GM23248 (cell line): Measurements from ENCODE around the gene MINDY4. TPM values are rescaled to one million over a fixed set of nuclear protein-coding genes. Genes with fewer than 3 reads are reported as not detected.

ENCODE experiments used
- DNase-seq: peaks from one replicate; pipeline ENCODE4 v3.0.0-alpha.2; 2015
- H2AFZ ChIP-seq: fragments of 200-600 bp; sonication (generic); 2 replicates; pipeline ENCODE4 v1.6.1; 2016; ENCODE audit warnings: antibody characterized with exemption
- H3F3A ChIP-seq: fragments of 200-600 bp; sonication (generic); 2 replicates; pipeline ENCODE4 v1.6.1; 2016; ENCODE audit warnings: mild to moderate bottlenecking, antibody characterized with exemption, mixed run types; ENCODE audit not compliant: insufficient read depth
- H3K27ac ChIP-seq: fragments of 200-600 bp; sonication (generic); 2 replicates; pipeline ENCODE4 v1.5.1; 2016; ENCODE audit warnings: mild to moderate bottlenecking
- H3K27me3 ChIP-seq: fragments of 200-600 bp; sonication (generic); replicated peaks from 2 replicates; pipeline ENCODE4 v1.6.1; 2016; ENCODE audit warnings: mild to moderate bottlenecking; ENCODE audit not compliant: insufficient read depth
- H3K36me3 ChIP-seq: fragments of 200-600 bp; sonication (generic); 2 replicates; pipeline ENCODE4 v1.6.1; 2016; ENCODE audit warnings: low read depth, mild to moderate bottlenecking
- H3K4me1 ChIP-seq: fragments of 200-600 bp; sonication (generic); 2 replicates; pipeline ENCODE4 v1.6.1; 2016; ENCODE audit warnings: mild to moderate bottlenecking; ENCODE audit not compliant: insufficient read depth
- H3K4me2 ChIP-seq: fragments of 200-600 bp; sonication (generic); one replicate; pipeline ENCODE4 v1.6.1; 2016; ENCODE audit warnings: mild to moderate bottlenecking; ENCODE audit not compliant: unreplicated experiment
- H3K4me3 ChIP-seq: fragments of 200-600 bp; sonication (generic); 2 replicates; pipeline ENCODE4 v1.5.1; 2016; ENCODE audit warnings: mild to moderate bottlenecking
- H3K79me2 ChIP-seq: fragments of 200-600 bp; sonication (generic); 2 replicates; pipeline ENCODE4 v1.6.1; 2016; ENCODE audit warnings: mild to moderate bottlenecking; ENCODE audit not compliant: insufficient read depth
- H3K9ac ChIP-seq: fragments of 200-600 bp; sonication (generic); 2 replicates; pipeline ENCODE4 v1.6.1; 2016; ENCODE audit warnings: mild to moderate bottlenecking
- H3K9me2 ChIP-seq: fragments of 200-600 bp; sonication (generic); 2 replicates; pipeline ENCODE4 v1.6.1; 2016; ENCODE audit warnings: mixed run types, mild to moderate bottlenecking, moderate library complexity; ENCODE audit not compliant: insufficient read depth
- H3K9me3 ChIP-seq: fragments of 200-600 bp; sonication (generic); one replicate; pipeline ENCODE4 v1.6.1; 2017; ENCODE audit warnings: low read depth
- H4K20me1 ChIP-seq: fragments of 200-600 bp; sonication (generic); 2 replicates; pipeline ENCODE4 v1.6.0; 2016; ENCODE audit not compliant: insufficient read depth
- EZH2 ChIP-seq: fragments of 200-600 bp; sonication (generic); IDR thresholded peaks from 2 replicates; pipeline ENCODE4 v1.6.1; 2018; ENCODE audit warnings: antibody characterized with exemption, mild to moderate bottlenecking; ENCODE audit not compliant: insufficient read depth, poor library complexity, severe bottlenecking
- EZH2phosphoT487 ChIP-seq: fragments of 200-600 bp; sonication (generic); IDR thresholded peaks from 2 replicates; pipeline ENCODE4 v1.6.1; 2018; ENCODE audit warnings: antibody characterized with exemption, moderate library complexity, mild to moderate bottlenecking, low read depth; ENCODE audit not compliant: insufficient read depth
- WGBS, 2 experiments: methylation state at CpG; one replicate each; pipeline ENCODE4 v1.1.6; 2015 to 2017; ENCODE audit warnings: low lambda C conversion rate in 2 of 2, low coverage in 1 of 2; ENCODE audit errors: missing lambda C conversion rate in 2 of 2; 5-methylcytosine and 5-hydroxymethylcytosine counted together
- in situ Hi-C: fragments of 300-500 bp; cut with MboI; formaldehyde crosslinking; loops from 2 replicates; pipeline ENCODE4 v1.15.0; 2020
- polyA plus RNA-seq: library from polyadenylated mRNA; unstranded; fragments of >200 nt; fragmentation: Nextera tagmentation; extraction: Ambion mirVana; gene quantifications from 2 replicates; pipeline ENCODE4 v1.2.1, GENCODE V29; 2016
- total RNA-seq: library from RNA; depleted of rRNA; stranded (reverse); fragments of >200 nt; shearing (Covaris generic); gene quantifications from 2 replicates; pipeline ENCODE4 v1.2.3, GENCODE V29; 2014

MINDY4 gene
- total and polyA plus RNA-seq, 2 experiments from 2014 or later: 2.5 to 3.5 TPM

GRCh38 chr7:30797176-30798040 is 26.2 kb downstream of the MINDY4 start:
- Histone ChIP-seq H3F3A (peaks cover 45% of the 10 kb centered on the region), H3K9me3 (no peaks in the 10 kb centered on the region), H3K9ac (no peak overlapping the region), H4K20me1 (no peaks in the 10 kb centered on the region), H2AFZ (no peak overlapping the region), H3K27me3 (no peaks in the 10 kb centered on the region), H3K4me2 (peak overlapping the region; percentile 30), H3K79me2 (no peaks in the 10 kb centered on the region), H3K4me1 (peaks cover 52% of the 10 kb centered on the region), H3K27ac (no peak overlapping the region), H3K36me3 (no peaks in the 10 kb centered on the region), H3K9me2 (no peaks in the 10 kb centered on the region), H3K4me3 (no peak overlapping the region)
- TF ChIP-seq EZH2: no peak
- in situ Hi-C loops: loop anchor here (5.0 kb wide), 1 partner anchor 50 kb away; no protein-coding TSS in a partner anchor
- DNase-seq: no peak
- WGBS, 2 experiments: 88 to 89% methylated on average over 8 of the region's 8 CpGs

GRCh38 chr7:30799206-30799975 is 28.2 kb downstream of the MINDY4 start:
- Histone ChIP-seq H3K27ac (peak overlapping the region; percentile 49), H3K36me3 (no peaks in the 10 kb centered on the region), H3K9me3 (no peaks in the 10 kb centered on the region), H4K20me1 (no peaks in the 10 kb centered on the region), H3F3A (peaks cover 58% of the 10 kb centered on the region), H3K4me1 (peaks cover 61% of the 10 kb centered on the region), H2AFZ (no peak overlapping the region), H3K79me2 (no peaks in the 10 kb centered on the region), H3K9me2 (no peaks in the 10 kb centered on the region), H3K4me3 (no peak overlapping the region), H3K4me2 (peak overlapping the region; percentile 71), H3K27me3 (no peaks in the 10 kb centered on the region), H3K9ac (peak overlapping the region; percentile 29; the same call in 1 of the 2 replicates)
- WGBS, 2 experiments: 0% methylated on average over 2 of the region's 2 CpGs
- peak; percentile 99 for DNase-seq
- in situ Hi-C loops: loop anchor here (5.0 kb wide), 1 partner anchor 52 kb away; no protein-coding TSS in a partner anchor
- TF ChIP-seq EZH2: no peak
- no peak for TF ChIP-seq EZH2phosphoT487

- no peaks in the 10 kb centered on the region for H3K36me3 ChIP-seq
- no peak overlapping the region for H3K9ac ChIP-seq
- WGBS, 2 experiments: 41 to 46% methylated on average over 5 of the region's 5 CpGs
- no peaks in the 10 kb centered on the region for H3K9me3 ChIP-seq
- peaks cover 66% of the 10 kb centered on the region for H3K4me1 ChIP-seq
- in situ Hi-C loops: loop anchor here (5.0 kb wide), 3 partner anchors 53 to 322 kb away; no protein-coding TSS in a partner anchor
- H3K4me2 ChIP-seq: peak overlapping the region; percentile 71
- no peak overlapping the region for H3K4me3 ChIP-seq
- H3K27me3 ChIP-seq: no peaks in the 10 kb centered on the region
- TF ChIP-seq EZH2: no peak
- no peak for TF ChIP-seq EZH2phosphoT487
- no peak overlapping the region for H2AFZ ChIP-seq
- no peaks in the 10 kb centered on the region for H3K79me2 ChIP-seq
- H3F3A ChIP-seq: peaks cover 62% of the 10 kb centered on the region
- no peaks in the 10 kb centered on the region for H3K9me2 ChIP-seq
- H4K20me1 ChIP-seq: no peaks in the 10 kb centered on the region
- peak overlapping the region; percentile 49; the same call in 1 of the 2 replicates for H3K27ac ChIP-seq
- peak; percentile 13 for DNase-seq
These were observed 28.9 kb downstream of the MINDY4 start for GRCh38 chr7:30799976-30800661.

- H2AFZ ChIP-seq: no peak overlapping the region
- H3K4me1 ChIP-seq: peaks cover 60% of the 10 kb centered on the region
- DNase-seq: peak; percentile 93
- WGBS, 2 experiments: 0 to 4% methylated on average over 6 of the region's 6 CpGs
- H3K9ac ChIP-seq: no peak overlapping the region
- peak overlapping the region; percentile 32 for H3K4me2 ChIP-seq
- H3K9me2 ChIP-seq: no peaks in the 10 kb centered on the region
- peaks cover 62% of the 10 kb centered on the region for H3F3A ChIP-seq
- H3K9me3 ChIP-seq: no peaks in the 10 kb centered on the region
- H3K27me3 ChIP-seq: no peaks in the 10 kb centered on the region
- H3K36me3 ChIP-seq: no peaks in the 10 kb centered on the region
- TF ChIP-seq EZH2 (no peak), EZH2phosphoT487 (no peak)
- H3K27ac ChIP-seq: no peak overlapping the region
- 0 out of 2 replicates have a peak overlapping the region, but pooled peaks have one; percentile 29 for H3K4me3 ChIP-seq
- no peaks in the 10 kb centered on the region for H4K20me1 ChIP-seq
- in situ Hi-C loops: loop anchor here (5.0 kb wide), 2 partner anchors 176 to 321 kb away; no protein-coding TSS in a partner anchor
- H3K79me2 ChIP-seq: no peaks in the 10 kb centered on the region
These were observed 29.6 kb downstream of the MINDY4 start for GRCh38 chr7:30800785-30801252.
